ENCODE measurements around the gene IRAK3.

GRCh38 chr12:66210840-66211239 is 21.8 kb downstream of the IRAK3 start:
- TF ChIP-seq CTCF (IDR thresholded peaks at IDR 0.05; ENCODE audit: insufficient read depth, low read length, poor library complexity, severe bottlenecking) (no peak), EZH2phosphoT487 (conservative IDR thresholded peaks at IDR 0.05; ENCODE audit: low read length) (no peak)

Data from SU-DHL-6 (cell line).